HEK293 (cell line): ENCODE data around the gene CARM1.

Experiments
- AEBP2 ChIP-seq: fragments of 450-650 bp; formaldehyde crosslinking; IDR thresholded peaks from 2 replicates; pipeline ENCODE4 v1.5.1; 2016; ENCODE audit warnings: missing biosample characterization, missing genetic modification characterization, borderline replicate concordance
- BCL11B ChIP-seq: fragments of 450-650 bp; formaldehyde crosslinking; IDR thresholded peaks from 2 replicates; pipeline ENCODE4 v1.5.1; 2016; ENCODE audit warnings: low read depth, missing biosample characterization, missing genetic modification characterization
- HOXA7 ChIP-seq: sonication (generic); formaldehyde crosslinking; IDR thresholded peaks from 2 replicates; pipeline ENCODE4 v1.8.1; 2022; ENCODE audit warnings: missing genetic modification reagents, borderline replicate concordance
- KLF9 ChIP-seq: fragments of 450-650 bp; formaldehyde crosslinking; IDR thresholded peaks from 2 replicates; pipeline ENCODE4 v1.5.1; 2016; ENCODE audit warnings: missing biosample characterization, missing genetic modification characterization, low read depth
- MEIS1 ChIP-seq: sonication (generic); formaldehyde crosslinking; IDR thresholded peaks from 2 replicates; pipeline ENCODE4 v1.8.1; 2022; ENCODE audit warnings: missing genetic modification reagents, mild to moderate bottlenecking, borderline replicate concordance
- PRDM1 ChIP-seq: fragments of 450-650 bp; formaldehyde crosslinking; IDR thresholded peaks from 2 replicates; pipeline ENCODE4; 2016; ENCODE audit warnings: missing biosample characterization, missing genetic modification characterization
- ZBTB10 ChIP-seq: fragments of 450-650 bp; formaldehyde crosslinking; IDR thresholded peaks from 2 replicates; pipeline ENCODE4 v1.5.1; 2016; ENCODE audit warnings: missing biosample characterization, missing genetic modification characterization
- ZBTB17 ChIP-seq: fragments of 450-650 bp; formaldehyde crosslinking; IDR thresholded peaks from 2 replicates; pipeline ENCODE4 v1.5.1; 2016; ENCODE audit warnings: missing biosample characterization, missing genetic modification characterization
- ZBTB21 ChIP-seq: fragments of 450-650 bp; formaldehyde crosslinking; IDR thresholded peaks from 2 replicates; pipeline ENCODE4 v1.5.1; 2017; ENCODE audit warnings: missing biosample characterization, missing genetic modification characterization
- ZBTB48 ChIP-seq: fragments of 450-650 bp; formaldehyde crosslinking; IDR thresholded peaks from 2 replicates; pipeline ENCODE4 v1.5.1; 2016; ENCODE audit warnings: missing biosample characterization, missing genetic modification characterization
- ZIC2 ChIP-seq: fragments of 450-650 bp; formaldehyde crosslinking; IDR thresholded peaks from 2 replicates; pipeline ENCODE4 v1.5.1; 2016; ENCODE audit warnings: missing biosample characterization, missing genetic modification characterization
- ZNF138 ChIP-seq: fragments of 450-650 bp; formaldehyde crosslinking; IDR thresholded peaks from 2 replicates; pipeline ENCODE4 v1.5.1; 2016; ENCODE audit warnings: missing biosample characterization, missing genetic modification characterization, borderline replicate concordance
- ZNF146 ChIP-seq: fragments of 450-650 bp; formaldehyde crosslinking; IDR thresholded peaks from 2 replicates; pipeline ENCODE4 v1.5.1; 2016; ENCODE audit warnings: missing biosample characterization, missing genetic modification characterization
- ZNF18 ChIP-seq: fragments of 450-650 bp; formaldehyde crosslinking; IDR thresholded peaks from 2 replicates; pipeline ENCODE4 v1.5.1; 2016; ENCODE audit warnings: missing biosample characterization, missing genetic modification characterization
- ZNF211 ChIP-seq: fragments of 450-650 bp; formaldehyde crosslinking; IDR thresholded peaks from 2 replicates; pipeline ENCODE4 v1.5.1; 2016; ENCODE audit warnings: low read depth, missing biosample characterization, missing genetic modification characterization
- ZNF23 ChIP-seq: fragments of 450-650 bp; formaldehyde crosslinking; IDR thresholded peaks from 2 replicates; pipeline ENCODE4 v1.5.1; 2016; ENCODE audit warnings: missing biosample characterization, missing genetic modification characterization, borderline replicate concordance
- ZNF24 ChIP-seq: fragments of 450-650 bp; formaldehyde crosslinking; IDR thresholded peaks from 2 replicates; pipeline ENCODE4 v1.5.1; 2016; ENCODE audit warnings: missing biosample characterization, missing genetic modification characterization
- ZNF274 ChIP-seq, 2 experiments: fragments of 200-500 bp in 1 of 2; fragments of 450-650 bp in 1 of 2; sonication (Bioruptor generic) in 1 of 2; formaldehyde crosslinking in 1 of 2; IDR thresholded peaks; 2 replicates each; pipeline versions ENCODE4 v1.5.1 to v1.6.1; 2014 to 2016; ENCODE audit warnings: borderline replicate concordance in 1 of 2, inconsistent platforms in 1 of 2, low read length in 1 of 2, missing biosample characterization in 1 of 2, missing genetic modification characterization in 1 of 2
- ZNF292 ChIP-seq: fragments of 450-650 bp; formaldehyde crosslinking; IDR thresholded peaks from 2 replicates; pipeline ENCODE4 v1.5.1; 2016; ENCODE audit warnings: low read depth, missing biosample characterization, missing genetic modification characterization, borderline replicate concordance
- ZNF311 ChIP-seq: fragments of 450-650 bp; formaldehyde crosslinking; IDR thresholded peaks from 2 replicates; pipeline ENCODE4 v1.5.1; 2017; ENCODE audit warnings: missing biosample characterization, missing genetic modification characterization, borderline replicate concordance
- ZNF362 ChIP-seq: fragments of 450-650 bp; formaldehyde crosslinking; IDR thresholded peaks from 2 replicates; pipeline ENCODE4 v1.5.1; 2016; ENCODE audit warnings: missing biosample characterization, missing genetic modification characterization
- ZNF391 ChIP-seq: fragments of 450-650 bp; formaldehyde crosslinking; IDR thresholded peaks from 2 replicates; pipeline ENCODE4 v1.5.1; 2016; ENCODE audit warnings: low read depth, missing biosample characterization, missing genetic modification characterization, borderline replicate concordance
- ZNF501 ChIP-seq: fragments of 450-650 bp; formaldehyde crosslinking; IDR thresholded peaks from 2 replicates; pipeline ENCODE4 v1.5.1; 2016; ENCODE audit warnings: missing biosample characterization, missing genetic modification characterization
- ZNF513 ChIP-seq: fragments of 450-650 bp; IDR thresholded peaks from 2 replicates; pipeline ENCODE4 v1.5.1; 2018; ENCODE audit warnings: missing biosample characterization, missing genetic modification characterization
- ZNF560 ChIP-seq: fragments of 450-650 bp; formaldehyde crosslinking; IDR thresholded peaks from 2 replicates; pipeline ENCODE4 v1.5.1; 2017; ENCODE audit warnings: missing biosample characterization, missing genetic modification characterization, borderline replicate concordance
- ZNF610 ChIP-seq: fragments of 450-650 bp; formaldehyde crosslinking; IDR thresholded peaks from 2 replicates; pipeline ENCODE4 v1.5.1; 2016; ENCODE audit warnings: missing biosample characterization, missing genetic modification characterization, borderline replicate concordance
- ZNF629 ChIP-seq: fragments of 450-650 bp; formaldehyde crosslinking; IDR thresholded peaks from 2 replicates; pipeline ENCODE4 v1.5.1; 2017; ENCODE audit warnings: missing biosample characterization, missing genetic modification characterization
- ZNF660 ChIP-seq: fragments of 450-650 bp; IDR thresholded peaks from 2 replicates; pipeline ENCODE4 v1.5.1; 2018; ENCODE audit warnings: missing biosample characterization, mild to moderate bottlenecking, missing genetic modification characterization
- ZNF843 ChIP-seq: fragments of 450-650 bp; formaldehyde crosslinking; IDR thresholded peaks from 2 replicates; pipeline ENCODE4 v1.5.1; 2016; ENCODE audit warnings: missing biosample characterization, missing genetic modification characterization
- ZSCAN30 ChIP-seq: fragments of 450-650 bp; IDR thresholded peaks from 2 replicates; pipeline ENCODE4 v1.5.1; 2018; ENCODE audit warnings: missing biosample characterization, mild to moderate bottlenecking, missing genetic modification characterization, moderate library complexity
- ZXDB ChIP-seq: fragments of 450-650 bp; formaldehyde crosslinking; IDR thresholded peaks from 2 replicates; pipeline ENCODE4 v1.5.1; 2016; ENCODE audit warnings: missing biosample characterization, missing genetic modification characterization

CARM1 gene

GRCh38 chr19:10928563-10929401, 57.4 kb downstream of the CARM1 start, which contains the start of the genes TIMM29 and YIPF2 (continued):
- TF ChIP-seq ZNF513 (tag by site-specific recombination) (no peak), ZNF23 (tag by site-specific recombination) (no peak), ZNF311 (no peak), ZNF610 (tag by site-specific recombination) (peak; percentile 77; the same call in 1 of the 2 replicates), ZNF843 (tag by site-specific recombination) (peak; percentile 77), ZNF560 (tag by site-specific recombination) (no peak), BCL11B (tag by site-specific recombination) (no peak), ZNF24 (tag by site-specific recombination) (peak; percentile 76; the same call in 1 of the 2 replicates), ZNF211 (tag by site-specific recombination) (no peak), ZIC2 (tag by site-specific recombination) (no peak), ZBTB10 (tag by site-specific recombination) (no peak), ZXDB (tag by site-specific recombination) (peak; percentile 91), AEBP2 (no peak), ZNF362 (tag by site-specific recombination) (no peak), ZNF292 (tag by site-specific recombination) (no peak), KLF9 (tag by site-specific recombination) (peak; percentile 48), ZNF629 (tag by site-specific recombination) (peak; percentile 83), ZSCAN30 (tag by site-specific recombination) (no peak), HOXA7 (no peak), ZNF274 (IDR thresholded peaks at IDR 0.05; ENCODE audit: low read length) (no peak), ZNF274 (tag by site-specific recombination; IDR thresholded peaks at IDR 0.05; ENCODE audit: borderline replicate concordance) (no peak), ZNF660 (tag by site-specific recombination) (peak; percentile 98), ZNF18 (tag by site-specific recombination) (no peak), ZNF391 (no peak; the same call in 1 of the 2 replicates), MEIS1 (CRISPR knock-in tag) (no peak), ZBTB21 (tag by site-specific recombination) (0 out of 2 replicates have a peak, but pooled peaks have one; percentile 28), PRDM1 (tag by site-specific recombination) (no peak), ZNF138 (tag by site-specific recombination) (no peak), ZNF146 (tag by site-specific recombination) (peak; percentile 2; the same call in 1 of the 2 replicates), ZNF501 (peak; percentile 26; the same call in 1 of the 2 replicates), ZBTB17 (no peak; the same call in 1 of the 2 replicates), ZBTB48 (tag by site-specific recombination) (peak; percentile 18; the same call in 1 of the 2 replicates)
